ENCODE results near the gene LMBR1L.
A peak's percentile ranks its signal among the peaks of the same experiment; 100 is the strongest.

LMBR1L gene

GRCh38 chr12:49121047-49121696, 10.5 kb upstream of the LMBR1L start:
- peak; percentile 83 for DNase-seq (ENCODE audit: low spot score)

DNA sequence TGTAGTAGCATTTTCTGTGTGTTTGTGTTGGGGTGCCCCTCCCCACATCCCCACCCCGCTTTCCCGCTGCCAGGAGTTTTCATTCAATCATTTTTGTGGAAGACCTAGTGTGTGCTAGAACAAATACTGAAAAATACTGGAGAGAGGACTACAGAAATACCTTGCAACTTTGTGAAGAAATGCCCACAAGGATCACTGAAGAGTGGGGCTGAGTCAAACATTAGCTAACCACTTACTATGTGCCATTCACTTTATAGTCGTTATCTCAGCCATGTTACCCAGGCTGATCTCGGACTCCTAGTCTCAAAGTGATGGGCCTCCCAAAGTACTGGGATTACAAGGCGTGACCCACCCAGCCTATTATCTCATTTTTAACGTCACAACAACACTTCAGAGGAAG, 559 bp upstream of the LMBR1L start:
- no peak for DNase-seq (ENCODE audit: low spot score)

DNA sequence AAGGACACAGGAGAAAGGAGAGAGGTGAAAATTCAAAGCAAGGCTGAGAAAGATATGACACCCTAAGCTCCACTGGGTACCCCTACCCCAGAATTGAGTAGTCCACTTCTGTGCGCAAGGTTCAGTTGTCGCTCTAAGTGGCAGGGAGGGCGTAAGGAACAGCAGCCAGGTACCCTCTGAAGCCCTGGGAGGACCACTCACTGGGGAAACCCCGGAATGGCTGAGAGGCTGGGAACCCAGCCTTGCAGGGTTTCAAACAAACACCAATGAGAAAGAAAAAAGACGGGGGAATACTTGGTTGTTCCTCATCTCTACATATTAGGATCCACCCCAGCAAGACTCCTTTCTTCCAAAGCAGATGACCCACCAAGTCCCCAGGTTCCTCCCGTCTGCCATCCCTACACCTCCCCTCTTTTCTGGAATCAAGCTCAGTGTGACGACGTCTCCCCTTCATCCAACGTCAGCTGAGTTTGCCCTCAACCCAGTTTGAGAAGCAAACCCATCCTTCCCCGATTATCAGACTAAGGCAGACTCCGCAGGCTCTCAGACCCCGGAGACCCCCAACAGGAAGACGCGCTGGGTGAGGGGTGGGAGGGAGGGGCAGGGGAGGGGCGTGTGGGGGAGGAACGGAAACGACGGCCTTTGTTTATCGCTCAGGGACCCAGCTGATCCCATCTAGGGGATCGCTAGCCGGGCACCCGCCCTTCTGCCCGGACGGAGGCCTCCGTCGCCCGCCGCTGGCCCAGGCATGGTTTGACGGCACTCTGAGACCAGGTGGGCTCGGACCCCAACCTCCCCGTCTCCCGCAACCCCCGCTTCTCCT, 795 bp downstream of the LMBR1L start:
- peak; percentile 35 for DNase-seq (ENCODE audit: low spot score)

GRCh38 chr12:49108958-49109404, 1.7 kb downstream of the LMBR1L start:
- DNase-seq (ENCODE audit: low spot score) = peak; percentile 27

- no peak for DNase-seq (ENCODE audit: low spot score)
Observed at GRCh38 chr12:49105504-49106084, 5.1 kb downstream of the LMBR1L start.

- no peak for DNase-seq (ENCODE audit: low spot score)
Observed at GRCh38 chr12:49104822-49105221, 5.8 kb downstream of the LMBR1L start.

DNA sequence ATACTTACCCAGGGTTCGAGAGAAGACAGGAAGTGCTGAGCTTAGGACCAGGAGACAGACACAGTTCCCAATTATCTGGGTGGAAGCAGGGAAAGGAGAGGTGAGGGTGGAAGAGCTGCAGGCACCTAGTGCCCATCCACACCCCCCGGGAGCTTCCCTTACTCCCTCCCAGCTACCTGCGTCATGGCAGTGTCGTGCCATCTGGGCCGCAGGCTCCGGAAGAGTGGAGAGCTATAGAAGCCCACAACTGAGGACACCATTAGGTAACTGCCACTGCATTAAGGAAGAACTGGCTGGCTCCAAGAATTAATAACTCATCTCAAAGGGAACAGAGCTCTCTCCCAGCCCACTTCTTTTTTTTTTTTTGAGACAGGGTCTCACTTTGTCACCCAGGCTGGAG, 10.3 kb downstream of the LMBR1L start:
- DNase-seq (ENCODE audit: low spot score) = no peak

GRCh38 chr12:49098703-49099102, 11.9 kb downstream of the LMBR1L start:
- DNase-seq (ENCODE audit: low spot score) = no peak

GRCh38 chr12:49098035-49098451, 12.6 kb downstream of the LMBR1L start:
- DNase-seq (ENCODE audit: low spot score) = peak; percentile 62

DNA sequence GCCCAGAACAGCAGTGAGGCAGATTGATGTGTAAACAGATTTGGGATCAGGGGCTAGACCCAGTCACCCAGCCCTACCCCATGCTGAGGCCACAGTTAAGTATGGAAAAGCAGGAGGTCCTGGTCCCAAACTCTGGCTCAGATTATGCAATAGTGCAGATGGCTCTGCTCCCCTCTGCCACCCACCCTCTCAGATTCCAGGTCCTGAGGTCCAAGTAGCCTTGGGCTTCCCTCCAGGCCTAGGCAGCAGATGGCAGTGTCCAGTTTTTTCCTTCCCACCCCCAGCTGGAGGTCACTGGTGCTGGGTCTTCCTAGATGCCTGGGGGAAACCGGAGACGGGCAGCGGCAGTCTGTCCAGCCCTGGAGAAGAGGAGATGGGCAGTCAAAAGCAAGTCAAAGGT, 13.3 kb downstream of the LMBR1L start:
- peak; percentile 53 for DNase-seq (ENCODE audit: low spot score)

DNA sequence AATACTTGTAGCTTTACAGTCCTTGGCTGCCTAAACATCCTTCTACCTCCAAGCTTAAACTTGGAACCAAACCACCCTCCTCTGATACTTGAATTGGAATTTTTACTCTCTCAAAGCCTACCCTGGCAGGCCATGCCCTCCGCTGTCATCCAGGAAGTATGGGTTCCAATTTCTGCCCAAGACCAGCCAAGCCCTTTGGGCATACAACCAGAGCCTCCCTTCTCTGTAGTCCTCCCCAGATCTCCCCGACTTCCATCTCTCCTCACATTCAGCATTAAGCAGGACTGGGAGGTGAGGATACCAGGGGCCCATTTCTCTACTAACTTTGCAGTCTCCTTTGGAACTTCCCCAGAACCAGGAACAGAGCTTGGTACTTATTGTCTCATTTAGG, 15.7 kb downstream of the LMBR1L start:
- DNase-seq (ENCODE audit: low spot score) = no peak

- DNase-seq (ENCODE audit: low spot score) = peak; percentile 25
Observed at GRCh38 chr12:49094160-49094974, 16.3 kb downstream of the LMBR1L start, which contains the start of gene DHH. Gene DHH (minus strand): TSS chr12:49094801. CDS start chr12:49094512, 289 bp downstream.

- DNase-seq (ENCODE audit: low spot score) = peak; percentile 31
Observed at GRCh38 chr12:49093792-49094159, 16.9 kb downstream of the LMBR1L start.

- no peak for DNase-seq (ENCODE audit: low spot score)
Observed at GRCh38 chr12:49092816-49093406, 17.7 kb downstream of the LMBR1L start.

- peak; percentile 62 for DNase-seq (ENCODE audit: low spot score)
Observed at GRCh38 chr12:49092086-49092815, 18.4 kb downstream of the LMBR1L start.

GRCh38 chr12:49091836-49092085, 18.9 kb downstream of the LMBR1L start:
- no peak for DNase-seq (ENCODE audit: low spot score)

DNA sequence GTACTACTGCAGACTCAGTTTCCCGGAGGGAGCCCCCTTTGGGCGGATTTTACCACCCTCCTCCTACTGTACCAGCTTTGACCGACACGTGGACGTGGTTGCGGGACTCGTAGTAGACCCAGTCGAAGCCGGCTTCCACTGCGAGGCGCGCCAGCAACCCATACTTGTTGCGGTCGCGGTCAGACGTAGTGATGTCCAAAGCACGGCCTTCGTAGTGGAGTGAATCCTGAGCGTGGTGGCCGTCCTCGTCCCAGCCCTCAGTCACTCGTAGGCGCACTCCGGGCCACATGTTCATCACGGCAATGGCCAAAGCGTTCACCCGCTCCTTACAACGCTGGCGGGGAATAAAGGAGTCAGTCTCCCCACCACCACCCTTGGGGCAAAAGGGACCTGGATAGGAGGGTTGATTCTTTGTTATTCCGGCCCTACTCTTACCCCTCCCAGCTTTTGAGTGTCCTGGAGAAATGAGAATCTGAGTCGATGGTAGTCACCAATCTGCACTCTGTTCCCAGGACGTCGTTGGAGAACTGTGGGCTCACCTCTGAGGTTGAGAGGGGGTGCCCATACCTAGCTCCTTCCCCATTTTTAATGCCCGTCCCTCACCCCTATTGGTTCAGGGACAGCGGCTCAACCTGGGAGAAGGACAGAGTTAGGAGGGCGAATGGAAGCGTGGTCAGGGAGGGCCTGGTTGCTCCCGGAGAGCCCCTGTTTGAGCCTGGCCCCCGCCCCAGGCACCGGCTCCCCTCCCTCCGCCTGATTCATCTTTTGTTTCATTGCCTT, 19.4 kb downstream of the LMBR1L start:
- no peak for DNase-seq (ENCODE audit: low spot score)

DNA sequence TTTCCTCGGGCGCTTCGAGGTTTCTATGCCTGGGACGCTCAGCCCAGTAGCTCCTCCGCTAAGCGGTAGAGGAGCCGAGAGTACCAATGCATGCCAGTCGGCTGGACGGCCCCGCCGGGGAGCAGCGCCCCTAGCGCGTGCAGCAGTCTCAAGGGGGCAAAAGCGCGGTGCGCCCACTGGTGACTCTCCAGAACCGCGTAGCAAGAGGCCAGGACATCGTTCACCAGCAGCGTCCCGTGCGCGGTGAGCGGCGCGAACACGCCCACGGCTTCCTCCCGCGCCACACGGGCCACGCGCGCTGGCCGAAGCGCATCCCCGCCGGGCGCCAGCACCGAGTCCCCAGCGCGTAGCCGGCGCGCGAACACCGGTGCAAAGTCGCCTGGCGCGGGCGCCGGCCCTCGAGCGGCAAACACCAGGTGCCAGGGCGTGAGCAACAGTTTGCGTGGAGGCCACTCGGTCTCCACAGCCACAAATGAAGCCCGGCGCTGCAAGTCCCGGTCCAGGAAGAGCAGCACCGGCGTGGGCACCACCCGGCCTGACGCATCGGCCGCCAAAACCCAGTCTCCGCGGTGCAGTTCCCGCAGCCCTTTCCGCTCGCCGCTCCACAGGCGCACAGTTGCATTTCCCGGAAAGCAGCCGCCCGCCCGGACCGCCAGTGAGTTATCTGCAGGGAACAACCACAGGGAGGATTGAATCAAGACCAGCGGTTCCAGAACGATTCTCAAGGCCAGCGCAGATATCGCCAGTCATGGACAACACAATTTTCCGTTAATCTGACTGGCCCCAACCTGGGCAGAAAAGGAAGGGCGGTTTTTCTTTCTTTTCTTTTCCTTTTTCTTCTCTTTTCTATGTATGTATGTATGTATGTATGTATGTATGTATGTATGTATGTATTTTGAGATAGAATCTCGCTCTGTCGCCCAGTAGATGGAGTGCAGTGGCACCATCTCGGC, 20.6 kb downstream of the LMBR1L start:
- no peak for DNase-seq (ENCODE audit: low spot score)

DNA sequence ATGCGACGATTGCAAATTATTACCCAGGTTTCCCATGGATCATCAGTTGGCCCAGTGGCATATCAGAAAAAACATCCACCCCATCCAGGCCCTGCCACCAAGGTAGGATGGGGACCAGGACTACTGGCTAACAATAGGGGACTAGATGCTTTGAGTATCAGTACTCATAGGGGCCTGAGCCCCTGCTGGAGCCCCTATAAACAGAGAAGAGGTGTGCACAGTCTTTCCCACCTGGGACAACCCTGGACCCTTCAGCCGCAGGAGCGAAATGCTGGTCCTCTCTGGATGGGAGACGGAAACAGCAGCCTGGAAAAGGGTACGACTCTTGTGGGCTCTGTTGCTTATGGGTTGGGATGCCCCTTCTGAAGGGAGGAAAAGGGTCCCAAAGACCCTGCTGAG, 21.7 kb downstream of the LMBR1L start:
- no peak for DNase-seq (ENCODE audit: low spot score)

Data from cerebellar cortex (tissue), 1 donor.